GM10248 (cell line): ENCODE data around the gene RASSF8.

Experiments
- CTCF ChIA-PET: fragments of 300-600 bp; sonication (Branson Sonifier 250); formaldehyde crosslinking; extraction: SDS; loops from one replicate; lab custom pipeline; 2021; ENCODE audit warnings: antibody characterized with exemption; lab: Yijun Ruan, JAX
- POLR2A ChIA-PET: fragments of 350-650 bp; sonication (Branson Sonifier 250); formaldehyde crosslinking; extraction: SDS; loops from one replicate; lab custom pipeline; 2020; ENCODE audit warnings: antibody characterized with exemption; lab: Yijun Ruan, JAX
- DNase-seq: peaks from one replicate; pipeline ENCODE4 v3.0.0; 2012; ENCODE audit errors: extremely low spot score
- TF ChIP-seq, protein P1 (sequence below): IDR thresholded peaks from 2 replicates; pipeline ENCODE4 v1.5.1; 2012; ENCODE audit warnings: mild to moderate bottlenecking, low read depth; ENCODE audit errors: extremely low read depth, missing control alignments, control extremely low read depth

Gene RASSF8

GRCh38 chr12:26042645-26043044 is 84.2 kb downstream of the RASSF8 start:
- DNase-seq: no peak
- CTCF ChIA-PET: no interaction called here
- POLR2A ChIA-PET: no interaction called here
- TF ChIP-seq, protein P1, sequence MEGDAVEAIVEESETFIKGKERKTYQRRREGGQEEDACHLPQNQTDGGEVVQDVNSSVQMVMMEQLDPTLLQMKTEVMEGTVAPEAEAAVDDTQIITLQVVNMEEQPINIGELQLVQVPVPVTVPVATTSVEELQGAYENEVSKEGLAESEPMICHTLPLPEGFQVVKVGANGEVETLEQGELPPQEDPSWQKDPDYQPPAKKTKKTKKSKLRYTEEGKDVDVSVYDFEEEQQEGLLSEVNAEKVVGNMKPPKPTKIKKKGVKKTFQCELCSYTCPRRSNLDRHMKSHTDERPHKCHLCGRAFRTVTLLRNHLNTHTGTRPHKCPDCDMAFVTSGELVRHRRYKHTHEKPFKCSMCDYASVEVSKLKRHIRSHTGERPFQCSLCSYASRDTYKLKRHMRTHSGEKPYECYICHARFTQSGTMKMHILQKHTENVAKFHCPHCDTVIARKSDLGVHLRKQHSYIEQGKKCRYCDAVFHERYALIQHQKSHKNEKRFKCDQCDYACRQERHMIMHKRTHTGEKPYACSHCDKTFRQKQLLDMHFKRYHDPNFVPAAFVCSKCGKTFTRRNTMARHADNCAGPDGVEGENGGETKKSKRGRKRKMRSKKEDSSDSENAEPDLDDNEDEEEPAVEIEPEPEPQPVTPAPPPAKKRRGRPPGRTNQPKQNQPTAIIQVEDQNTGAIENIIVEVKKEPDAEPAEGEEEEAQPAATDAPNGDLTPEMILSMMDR: no peak

GRCh38 chr12:26043135-26044006 is 84.9 kb downstream of the RASSF8 start:
- ChIA-PET CTCF (no interaction called here), POLR2A (no interaction called here)
- DNase-seq: no peak
- TF ChIP-seq, protein P1: no peak

DNA sequence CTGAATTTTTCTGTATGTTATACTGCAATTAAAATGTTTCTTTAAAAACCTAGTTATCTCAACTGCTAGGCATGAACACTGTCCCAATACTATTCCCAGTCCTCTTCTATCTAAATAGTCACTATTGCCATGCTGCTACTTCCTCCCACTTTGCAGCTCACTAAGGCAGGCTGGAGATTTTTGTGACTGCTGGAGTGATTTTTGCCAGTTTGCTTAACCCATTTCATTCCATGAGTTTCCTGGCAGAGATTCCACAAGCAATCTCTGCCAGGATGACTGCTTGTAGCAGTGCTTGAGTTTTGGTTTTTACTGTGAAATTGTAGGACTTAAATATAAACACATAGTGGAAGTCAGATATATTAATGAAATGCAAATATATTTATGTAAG is 85.5 kb downstream of the RASSF8 start:
- POLR2A ChIA-PET: no interaction called here
- no peak for DNase-seq
- TF ChIP-seq, protein P1: no peak
- CTCF ChIA-PET: interaction anchor here (0.9 to 1.1 kb wide), 2 partner anchors 10 to 12 kb away, joined by 4 to 5 read pairs; no protein-coding TSS in a partner anchor

DNA sequence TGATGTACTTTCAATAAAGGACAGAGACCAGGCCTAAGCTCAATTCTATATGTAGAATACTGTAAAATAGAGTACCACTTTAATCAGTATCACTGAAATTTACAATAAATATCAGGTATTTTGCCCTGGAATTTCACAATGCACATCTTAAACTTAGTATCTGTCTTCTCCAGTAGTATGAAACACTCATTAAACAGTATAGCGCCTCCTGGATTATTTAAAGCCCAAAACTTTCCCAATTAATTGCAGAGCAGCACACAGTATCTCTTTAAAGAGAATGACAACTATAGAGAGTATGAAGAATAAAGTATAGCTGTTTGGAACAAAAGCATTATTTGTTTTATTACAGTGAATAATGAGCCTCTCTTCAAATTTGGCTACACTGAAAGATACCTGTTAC is 86.1 kb downstream of the RASSF8 start:
- no peak for DNase-seq
- TF ChIP-seq, protein P1: no peak
- CTCF ChIA-PET: interaction anchor here (0.9 to 1.1 kb wide), 2 partner anchors 9 to 13 kb away, joined by 4 to 5 read pairs; no protein-coding TSS in a partner anchor
- POLR2A ChIA-PET: no interaction called here

- CTCF ChIA-PET: no interaction called here
- DNase-seq: no peak
- TF ChIP-seq, protein P1: no peak
- POLR2A ChIA-PET: no interaction called here
Observed at GRCh38 chr12:26046203-26046602, 87.7 kb downstream of the RASSF8 start.

GRCh38 chr12:26046906-26047305 is 88.4 kb downstream of the RASSF8 start:
- TF ChIP-seq, protein P1: no peak
- CTCF ChIA-PET: no interaction called here
- no peak for DNase-seq
- POLR2A ChIA-PET: no interaction called here
